Cardiac septum (tissue), 1 donor: ENCODE results near the gene SLC6A1. TPM values are rescaled to one million over a fixed set of nuclear protein-coding genes. Genes with fewer than 3 reads are reported as not detected.

Experiments used
- DNase-seq: peaks from one replicate; pipeline ENCODE4 v3.0.0-alpha.2; 2020; ENCODE audit warnings: low spot score
- intact Hi-C: fragments of 100-400 bp; cut with DNase I; formaldehyde crosslinking; loops from one replicate; pipeline ENCODE4 v1.14.0; 2022
- total RNA-seq: library from RNA; stranded (reverse); fragmentation: NEBNext Ultra II Directional; extraction: Animal tissue kit (Norgen Biotek cat#: 25700); gene quantifications from one replicate; pipeline ENCODE4 v1.2.1, GENCODE V29; 2021
- donor health status: DM: no; HTN: no; CAD: no.

SLC6A1 gene
- total RNA-seq, 1 donor from 2014 or later, result 2.1 TPM

DNA sequence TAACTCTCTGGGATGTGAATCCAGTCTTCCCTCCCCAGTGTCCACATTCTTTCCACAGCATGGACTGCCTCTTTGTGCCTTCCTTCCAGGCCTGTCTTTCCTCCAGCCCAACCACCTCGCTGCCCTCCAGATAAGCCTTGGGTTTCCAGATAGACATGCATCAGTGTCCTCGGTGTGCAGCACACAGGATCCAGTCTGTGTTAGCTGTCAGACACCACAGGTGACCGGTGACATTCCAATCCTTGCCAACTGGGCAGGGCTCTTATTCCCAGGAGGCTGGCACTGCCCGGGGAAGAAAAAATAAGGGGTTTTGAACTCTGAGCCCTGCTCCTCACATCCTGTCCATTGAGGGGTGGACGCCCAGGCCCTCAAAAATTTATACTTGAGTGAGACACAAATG lies 6.0 kb upstream of the SLC6A1 start:
- intact Hi-C loops, result no loop called here
- DNase-seq, result no peak

DNA sequence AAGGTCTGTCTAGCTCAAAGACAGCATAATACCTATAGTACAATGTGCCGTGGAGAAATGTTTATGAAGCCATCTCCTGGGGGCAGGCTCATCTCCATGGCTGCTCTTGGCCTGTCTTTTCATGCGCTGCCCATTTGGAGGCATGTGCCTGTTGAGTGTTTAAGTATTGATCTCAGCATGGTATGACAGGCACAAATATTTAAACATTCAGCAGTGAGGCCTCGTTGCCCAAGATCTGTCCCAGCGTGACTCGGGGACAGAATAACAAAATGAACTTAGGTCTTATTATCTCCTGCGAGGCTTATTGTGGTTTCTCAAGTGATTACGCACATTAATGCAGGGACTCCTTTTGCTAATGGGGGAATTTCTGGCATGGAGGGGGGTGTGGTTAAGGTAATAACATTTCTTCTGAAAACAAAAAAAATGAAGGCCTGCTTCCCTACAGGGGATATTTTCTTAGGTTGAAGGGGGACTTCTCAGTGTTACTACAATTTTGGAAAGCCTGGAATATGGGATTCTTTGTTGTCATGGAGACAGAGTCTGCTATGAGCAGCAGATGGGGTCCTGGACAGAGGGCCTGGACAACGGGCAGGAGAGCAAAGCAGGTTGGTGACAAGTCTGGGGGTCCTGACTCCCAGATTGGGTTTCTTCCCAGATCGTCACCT lies 4.4 kb upstream of the SLC6A1 start:
- DNase-seq, result no peak

DNA sequence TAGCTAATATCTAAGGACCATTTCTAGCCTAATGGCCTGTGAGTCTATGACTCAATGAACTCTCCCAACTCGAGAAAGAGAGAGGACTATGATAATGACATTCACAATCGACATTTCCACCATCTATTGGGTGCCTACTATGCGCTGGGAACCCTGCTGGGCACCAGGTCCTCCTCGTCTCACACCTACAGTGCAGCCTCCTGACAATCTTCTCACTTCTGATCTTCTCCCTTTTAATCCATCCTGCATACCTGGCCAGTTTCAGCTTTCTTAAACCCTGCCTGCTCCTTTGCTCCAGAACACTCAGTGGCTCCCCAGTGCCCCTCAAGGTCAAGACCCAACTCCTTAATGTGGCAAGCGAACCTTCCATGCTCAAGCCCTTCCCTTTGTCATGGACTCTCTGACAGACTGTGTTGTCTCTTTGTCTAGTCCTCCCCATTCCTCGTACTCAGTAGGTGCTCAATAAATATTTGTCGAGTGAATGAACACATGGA lies 3.5 kb upstream of the SLC6A1 start:
- intact Hi-C loops, result no loop called here
- DNase-seq, result no peak

More for the DNA sequence above, 4.4 kb upstream of the SLC6A1 start:
- intact Hi-C loops, result no loop called here

DNA sequence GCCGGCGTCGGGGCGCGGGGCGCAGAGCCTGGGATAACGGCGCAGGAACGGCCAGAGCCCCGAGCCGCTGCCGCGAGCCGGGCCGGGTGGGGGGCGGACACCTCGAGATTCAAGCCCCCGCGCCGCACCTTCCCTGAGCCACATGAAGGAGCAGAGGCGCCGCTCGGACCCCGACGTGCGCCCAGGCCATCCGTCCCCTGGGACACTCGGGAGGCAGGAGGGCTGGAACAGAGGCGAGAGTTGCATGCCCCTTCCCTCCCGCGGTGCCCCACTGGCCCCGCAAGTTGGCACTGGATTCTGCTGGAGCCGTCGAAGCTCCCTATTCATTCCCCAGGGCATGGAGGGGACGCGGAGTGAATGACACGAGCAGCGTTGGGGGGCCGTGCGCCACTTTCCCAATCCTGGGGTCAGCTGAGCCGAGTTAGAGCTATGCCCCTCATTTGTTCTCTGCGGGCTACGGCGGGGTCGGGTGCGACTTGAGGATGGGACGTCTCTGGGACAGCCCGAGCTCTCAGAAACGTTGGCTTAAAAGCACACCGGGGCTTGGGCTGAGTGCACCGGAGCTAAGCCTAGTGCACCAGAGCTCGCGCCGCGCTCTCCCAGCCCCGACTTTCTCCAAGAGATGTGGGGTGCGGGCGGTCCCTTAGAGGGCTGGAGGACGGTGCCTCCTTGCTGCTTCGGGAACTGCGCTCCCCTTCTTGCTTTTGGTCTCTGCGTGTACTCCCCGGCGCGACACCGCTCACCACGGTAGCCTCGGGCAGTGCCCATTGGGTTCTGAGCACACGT lies 588 bp downstream of the SLC6A1 start:
- intact Hi-C loops, result no loop called here
- no peak for DNase-seq

DNA sequence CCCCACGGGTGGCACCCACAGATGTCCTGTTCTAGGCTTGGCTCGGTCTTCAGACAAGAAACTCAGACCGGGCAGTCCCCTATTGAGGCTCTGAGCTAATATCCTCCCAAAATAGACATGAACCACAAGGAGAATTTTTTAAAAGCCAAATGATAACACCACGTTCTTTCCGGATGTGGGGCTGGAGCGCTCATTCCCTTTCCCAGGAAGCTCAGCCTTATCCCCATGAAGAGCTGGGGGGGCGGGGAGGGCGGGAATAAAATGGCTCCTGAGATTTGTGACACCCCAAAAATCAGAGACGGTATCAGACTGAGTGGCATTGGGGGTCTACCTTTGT lies 1.1 kb downstream of the SLC6A1 start:
- no peak for DNase-seq
- intact Hi-C loops, result no loop called here

DNA sequence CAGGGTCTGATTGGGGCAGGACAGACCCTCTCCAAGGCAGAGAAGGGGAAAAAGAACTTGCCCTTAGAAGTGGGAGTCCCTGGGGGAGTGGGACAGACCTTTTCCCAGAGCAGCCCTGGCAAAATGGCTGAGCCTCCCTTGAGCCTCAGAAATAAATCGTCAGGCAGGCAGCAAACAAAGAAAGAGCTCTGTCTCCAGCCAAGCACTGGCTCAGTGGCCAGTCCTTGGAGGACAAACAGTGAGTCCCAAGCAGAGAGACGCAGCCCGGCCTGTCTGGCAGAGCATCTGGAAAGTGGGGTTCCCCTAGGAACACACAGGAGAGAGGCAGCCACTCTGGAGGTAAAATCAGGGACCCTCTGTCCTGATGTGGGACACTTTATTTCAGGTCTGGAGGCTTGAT lies 1.8 kb downstream of the SLC6A1 start:
- DNase-seq, result no peak
- intact Hi-C loops, result no loop called here

DNA sequence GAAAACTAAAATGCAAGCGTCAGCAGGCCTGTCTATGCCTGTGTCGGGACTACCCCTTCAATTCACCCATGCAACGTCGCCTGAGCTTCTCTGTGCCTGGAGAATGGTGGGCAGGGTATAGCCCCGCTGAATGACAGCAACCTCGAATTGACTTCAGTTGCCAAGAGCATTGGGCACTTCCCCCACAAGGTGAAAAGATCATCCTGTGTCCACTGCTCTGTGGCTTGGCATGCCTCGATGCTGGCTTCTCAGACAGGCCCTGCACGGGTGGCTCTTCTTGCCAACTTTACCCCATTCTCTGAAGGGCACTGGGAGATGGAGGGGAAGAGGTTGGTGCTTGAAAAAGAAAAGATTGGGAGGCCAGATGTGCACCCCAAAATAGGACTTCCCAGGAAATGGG lies 3.3 kb downstream of the SLC6A1 start:
- intact Hi-C loops, result no loop called here

DNA sequence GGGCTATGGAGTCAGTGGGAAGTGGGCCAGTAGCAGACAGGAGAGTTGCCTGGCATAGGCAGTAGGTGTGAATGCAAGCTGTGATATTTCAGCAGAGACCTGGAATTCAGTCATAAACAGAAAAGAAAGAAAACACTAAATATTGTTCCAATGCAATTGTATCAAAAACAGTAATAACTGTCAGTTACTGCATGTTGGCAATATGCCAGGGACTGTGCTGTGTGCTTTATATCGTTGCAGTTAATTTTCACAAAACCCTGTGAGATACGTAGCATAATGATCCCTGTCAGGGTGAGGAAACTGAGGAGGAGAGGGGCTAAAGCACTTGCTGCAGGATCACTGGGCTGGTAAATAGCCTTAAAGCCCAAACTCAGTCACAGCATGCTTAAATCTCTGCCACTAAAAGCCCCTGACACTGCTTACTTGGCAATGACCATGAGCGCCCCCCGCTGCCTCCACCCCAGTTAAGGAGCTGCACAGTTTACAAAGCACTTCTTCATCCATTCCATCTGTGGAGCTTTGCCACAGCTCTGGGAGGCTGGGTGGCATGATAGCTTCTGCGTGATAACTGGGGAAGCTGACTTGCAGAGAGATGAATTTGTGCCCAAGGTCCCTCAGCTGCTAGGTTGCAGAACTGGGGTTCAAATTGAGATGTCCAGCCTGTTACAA lies 3.9 kb downstream of the SLC6A1 start:
- DNase-seq, result no peak
- intact Hi-C loops, result no loop called here

More for the DNA sequence above, 3.3 kb downstream of the SLC6A1 start:
- no peak for DNase-seq

DNA sequence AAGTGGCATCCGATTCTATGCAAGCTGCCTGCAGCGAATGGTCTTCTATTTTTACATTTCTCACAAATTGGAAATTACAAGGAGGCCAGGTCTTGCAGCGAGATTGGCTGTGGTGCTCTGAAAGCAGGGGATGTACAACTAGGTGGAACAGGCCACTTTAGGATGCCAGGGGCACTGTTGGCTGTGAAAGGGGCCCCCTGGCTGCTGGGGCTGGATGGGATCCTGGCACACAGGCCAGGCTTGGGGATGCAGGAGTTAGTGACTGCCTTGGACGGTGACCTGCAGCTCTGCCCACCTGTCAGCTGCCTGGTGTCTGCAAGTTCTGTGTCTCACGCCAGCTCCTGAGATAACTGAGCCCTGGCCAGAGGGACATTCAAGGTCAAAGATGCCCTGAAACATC lies 4.6 kb downstream of the SLC6A1 start:
- intact Hi-C loops, result no loop called here
- no peak for DNase-seq

DNA sequence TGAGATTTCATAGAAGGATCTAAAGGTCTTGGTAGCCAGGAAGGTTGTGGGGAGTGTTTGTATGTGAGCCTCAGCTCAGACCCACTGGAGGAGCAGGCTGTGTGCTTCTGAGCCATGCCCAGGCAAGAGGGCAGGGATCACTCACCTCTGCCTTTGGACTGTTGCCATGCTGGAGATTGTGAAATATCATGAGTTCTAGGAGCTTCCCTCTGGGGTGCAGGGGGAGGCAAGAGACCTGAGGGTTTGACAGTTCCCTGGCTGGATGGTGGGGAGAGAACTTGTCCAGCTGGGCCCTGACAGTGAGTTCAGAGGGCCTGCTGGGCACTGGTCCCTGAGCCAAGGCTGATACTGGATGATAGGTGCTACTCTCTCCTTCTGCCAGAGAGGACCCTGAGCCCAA lies 6.0 kb downstream of the SLC6A1 start:
- no peak for DNase-seq
- intact Hi-C loops, result no loop called here

DNA sequence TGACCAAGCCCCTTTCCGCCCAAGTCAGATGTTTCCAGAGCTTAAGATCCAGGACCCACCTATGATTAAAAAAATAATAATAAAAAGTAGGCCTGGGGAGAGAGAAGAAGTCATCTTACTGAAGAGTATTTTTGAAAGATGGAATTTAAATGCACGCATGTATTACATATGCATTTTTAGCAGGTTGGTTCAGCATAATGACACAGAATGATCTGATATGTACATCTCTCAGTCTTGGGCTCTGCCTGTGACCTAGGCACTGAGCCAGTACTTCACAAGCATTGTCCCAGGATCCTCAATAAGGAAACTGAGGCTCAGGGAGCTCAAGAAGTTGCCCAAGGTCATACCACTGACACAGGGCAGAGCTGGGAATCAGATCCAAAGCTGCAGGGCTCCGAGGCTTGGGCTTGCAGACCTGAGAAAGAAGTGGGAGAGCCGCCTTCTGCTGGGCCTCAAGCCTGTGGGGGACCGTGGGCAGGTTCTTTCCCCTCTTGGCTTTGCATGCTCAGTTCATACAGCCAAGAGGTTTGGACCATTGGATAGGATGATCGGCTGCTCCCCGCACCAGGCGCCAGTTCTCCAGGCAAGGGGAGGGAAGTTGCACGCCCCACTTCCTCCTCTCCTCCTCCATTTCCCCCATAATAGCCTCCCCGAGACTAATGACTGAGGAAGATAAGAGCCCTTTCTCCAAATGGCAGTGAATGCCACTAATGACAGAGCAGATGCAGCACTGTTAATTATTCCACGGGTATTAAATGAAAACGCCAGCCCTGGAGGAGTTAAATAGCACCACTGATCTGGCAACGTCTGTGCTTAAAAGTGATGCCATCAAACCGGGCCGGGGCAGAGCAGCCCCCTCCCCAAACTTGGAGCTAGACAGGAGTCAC lies 6.9 kb downstream of the SLC6A1 start:
- intact Hi-C loops, result no loop called here
- no peak for DNase-seq

DNA sequence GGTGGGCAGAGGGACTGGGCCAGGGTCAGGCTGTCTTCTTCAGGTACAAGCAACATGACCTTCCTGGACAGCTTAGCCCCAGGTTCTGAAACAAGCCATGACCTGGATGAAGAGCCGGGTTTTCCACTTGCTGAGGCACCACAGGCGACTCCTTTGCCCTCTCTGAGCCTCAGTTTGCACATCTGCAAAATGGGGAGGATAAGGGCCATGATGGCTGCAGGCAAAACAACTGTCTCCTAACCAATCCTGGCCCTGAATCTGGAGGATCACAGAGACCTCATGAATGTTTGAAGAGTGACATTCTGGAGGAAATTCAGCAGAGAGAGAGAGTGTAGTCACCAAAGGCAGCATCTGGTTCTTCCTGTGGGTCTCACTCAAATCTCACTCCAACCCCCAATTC lies 8.0 kb downstream of the SLC6A1 start:
- no peak for DNase-seq
- intact Hi-C loops, result no loop called here

DNA sequence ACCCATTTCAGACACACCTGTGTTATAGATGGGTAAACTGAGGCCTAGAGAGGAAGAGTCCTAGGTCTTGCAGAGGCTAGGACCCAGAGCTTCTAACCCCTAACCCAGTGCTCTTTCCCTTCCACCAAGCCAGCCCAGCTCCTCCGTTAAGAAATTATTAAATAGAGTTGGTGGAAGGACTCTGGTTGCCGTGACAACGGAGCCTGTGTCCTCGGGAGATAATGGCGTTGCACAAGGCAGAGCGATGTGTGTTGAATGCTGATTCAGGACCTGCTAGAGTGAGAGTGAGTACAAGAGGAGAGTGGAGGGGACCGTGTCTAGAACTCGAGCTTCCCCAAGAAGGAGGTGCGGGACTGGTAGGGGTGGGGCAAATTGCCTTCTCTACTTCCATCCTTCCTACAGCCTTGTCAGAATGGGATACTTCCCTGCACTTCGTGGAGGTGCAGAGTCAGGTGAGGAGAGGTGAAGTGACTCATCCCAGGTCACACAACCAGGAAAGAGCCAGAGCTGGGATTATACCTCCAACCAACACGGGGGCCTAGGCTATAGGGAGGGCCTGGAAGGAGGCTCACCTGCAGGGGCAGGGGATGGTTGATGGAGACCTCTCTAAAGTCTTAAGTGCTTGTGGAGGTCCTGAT lies 8.6 kb downstream of the SLC6A1 start:
- intact Hi-C loops, result no loop called here
- no peak for DNase-seq

DNA sequence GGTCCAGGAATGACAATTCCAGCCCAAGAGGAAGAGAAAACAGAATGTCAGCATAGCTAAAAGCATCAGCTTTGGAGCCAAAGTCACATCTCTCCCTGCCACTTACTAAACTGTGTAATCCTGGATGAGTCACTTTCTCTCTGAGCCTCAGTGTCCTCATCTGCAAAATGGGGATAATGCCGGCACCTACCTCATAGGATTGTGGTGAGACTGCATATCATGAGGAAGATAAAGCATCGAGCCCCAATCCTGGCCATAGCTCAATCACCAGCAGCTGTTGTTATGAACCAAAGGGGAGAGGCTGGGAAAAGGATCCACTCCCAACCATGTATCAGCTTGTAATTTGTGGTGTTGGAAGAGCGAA lies 9.1 kb downstream of the SLC6A1 start:
- DNase-seq, result no peak
- intact Hi-C loops, result no loop called here

DNA sequence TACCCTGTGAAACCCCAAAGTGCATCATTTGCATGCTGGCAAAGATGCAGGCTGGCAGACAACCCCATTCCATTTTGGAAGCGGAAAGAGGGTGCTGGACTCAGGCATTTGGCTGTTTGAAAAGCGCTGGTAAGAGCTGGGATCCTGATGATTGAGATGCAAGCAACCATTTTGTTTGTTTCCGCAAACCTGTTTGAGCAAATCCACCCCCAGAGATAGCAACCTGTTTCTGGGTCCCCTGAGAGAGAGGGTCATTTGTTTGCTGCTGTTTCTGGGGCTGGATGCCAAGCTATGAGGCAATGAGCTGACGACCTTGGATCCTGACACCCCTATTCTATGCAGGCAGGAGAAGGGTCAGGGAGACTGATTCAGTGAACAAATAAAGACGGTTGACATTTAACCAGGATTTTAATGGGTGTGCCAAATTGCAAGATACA lies 9.8 kb downstream of the SLC6A1 start:
- no peak for DNase-seq
- intact Hi-C loops, result no loop called here

DNA sequence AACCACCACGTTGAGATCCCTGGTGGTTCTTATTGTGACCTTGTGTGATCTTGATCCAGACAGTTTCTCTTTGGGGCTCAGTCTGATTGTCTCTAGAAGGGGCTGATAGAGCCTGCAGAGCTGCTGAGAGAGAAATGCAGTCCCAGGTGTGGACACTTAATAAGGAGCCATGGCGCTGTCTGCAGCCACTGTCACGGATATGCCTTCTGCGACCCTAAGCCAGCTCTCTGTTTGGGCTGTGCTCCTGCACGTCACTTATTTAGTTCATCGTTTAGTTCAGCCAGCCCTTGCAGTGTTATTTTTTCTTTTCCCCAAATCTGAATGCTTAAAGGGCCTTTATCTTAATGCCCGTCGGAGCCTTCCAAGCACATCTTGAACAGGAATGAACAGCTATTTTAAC lies 12.0 kb downstream of the SLC6A1 start:
- no peak for DNase-seq
- intact Hi-C loops, result no loop called here

DNA sequence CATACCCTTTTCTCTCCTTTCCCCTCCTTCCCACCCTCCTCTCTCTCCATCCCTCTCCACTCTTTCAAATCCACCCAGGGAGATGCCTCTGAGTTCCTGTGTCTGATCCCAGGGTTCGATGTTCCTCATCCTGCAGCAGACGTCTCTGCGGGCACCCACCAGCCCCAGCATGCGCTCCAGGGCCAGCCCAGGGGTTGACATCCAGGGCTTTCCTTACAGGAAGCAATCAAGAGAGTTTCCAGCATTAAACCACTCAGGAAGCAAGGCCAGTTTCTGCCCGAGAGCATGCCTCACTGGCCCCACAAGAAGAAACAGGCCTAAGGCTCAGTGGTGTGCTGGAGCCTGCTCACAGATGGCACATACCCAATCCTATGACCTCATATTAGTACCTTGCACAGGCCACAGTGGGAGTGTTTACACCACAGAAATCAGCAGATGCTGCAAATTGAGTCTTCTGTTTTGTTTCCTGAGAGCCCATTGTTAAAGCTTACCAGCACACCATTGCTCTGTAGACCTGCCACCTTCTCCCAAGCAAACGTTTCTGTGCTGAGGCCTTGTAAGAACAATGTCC lies 13.2 kb downstream of the SLC6A1 start:
- intact Hi-C loops, result no loop called here
- DNase-seq, result no peak

DNA sequence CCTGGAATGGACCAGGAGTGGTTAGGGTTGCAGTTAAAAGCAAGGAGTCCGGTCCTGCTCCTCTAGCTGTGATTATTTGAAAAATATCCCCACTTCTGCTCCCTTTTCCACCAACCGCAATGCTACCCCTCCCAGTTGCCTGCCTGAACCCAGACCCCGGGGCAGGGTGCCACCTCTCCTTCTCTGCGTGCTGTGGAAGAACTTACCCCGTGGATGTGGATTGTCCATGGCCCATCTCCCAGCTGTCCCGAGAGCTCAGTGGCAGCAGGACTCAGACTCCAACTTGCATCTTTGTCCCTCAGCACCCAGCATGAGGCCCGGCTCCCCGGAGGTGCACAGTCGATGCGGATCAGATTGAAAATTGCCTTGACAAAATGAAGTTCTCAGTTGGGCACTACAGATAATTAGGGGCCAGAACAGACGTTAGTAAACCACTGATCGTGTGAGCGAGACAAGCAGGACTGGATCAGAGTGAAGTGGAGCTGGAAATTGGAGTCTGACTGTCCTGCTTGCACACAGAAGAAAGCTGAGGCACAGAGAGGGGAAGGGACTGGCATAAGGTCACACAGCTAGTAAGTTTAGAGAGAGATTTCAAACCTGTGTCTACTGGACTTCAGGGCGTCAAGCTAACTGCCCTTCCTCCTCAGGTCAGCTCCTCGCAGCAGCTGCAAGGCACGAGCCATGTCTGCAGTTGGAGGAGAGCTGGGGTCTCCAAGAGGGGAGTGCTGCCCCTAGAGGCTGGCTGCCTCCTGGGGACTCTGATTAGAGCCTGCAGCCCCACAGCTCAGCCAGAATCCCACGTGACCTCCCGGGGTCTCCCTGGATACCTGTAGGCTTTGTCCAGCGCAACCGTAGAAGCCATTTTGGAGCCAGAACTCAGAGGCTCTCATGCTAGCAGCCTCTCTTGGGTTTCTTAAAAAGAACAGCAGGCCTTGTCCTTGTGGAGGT lies 14.7 kb downstream of the SLC6A1 start:
- DNase-seq, result no peak
- intact Hi-C loops, result no loop called here
